HUES64 (cell line): ENCODE results near the gene SLC35F4.
"Not testable (repeated sequence)": the region's sequence is repeated elsewhere in the genome, so short reads cannot be mapped to it uniquely, and the experiment has no call there.

Experiments
- H3K27ac ChIP-seq: 2 replicates; pipeline ENCODE4 v1.7.0; 2013; ENCODE audit warnings: low read depth, low read length, inconsistent platforms
- H3K27me3 ChIP-seq: 2 replicates; pipeline ENCODE4 v1.6.1; 2013; ENCODE audit warnings: mild to moderate bottlenecking, low read length; ENCODE audit not compliant: insufficient read depth
- H3K36me3 ChIP-seq: 2 replicates; pipeline ENCODE4 v1.6.1; 2013; ENCODE audit warnings: mild to moderate bottlenecking, low read length; ENCODE audit not compliant: insufficient read depth
- H3K4me1 ChIP-seq: 2 replicates; pipeline ENCODE4 v1.6.1; 2013; ENCODE audit warnings: mild to moderate bottlenecking, low read length, moderate library complexity; ENCODE audit not compliant: insufficient read depth
- H3K4me3 ChIP-seq: 2 replicates; pipeline ENCODE4 v1.5.1; 2013; ENCODE audit warnings: mild to moderate bottlenecking, low read length, moderate library complexity
- H3K9ac ChIP-seq: 2 replicates; pipeline ENCODE4 v1.6.1; 2013; ENCODE audit warnings: mild to moderate bottlenecking, low read depth, low read length
- H3K9me3 ChIP-seq: 2 replicates; pipeline ENCODE4 v1.6.1; 2013; ENCODE audit warnings: low read depth, low read length; ENCODE audit not compliant: insufficient read depth
- WGBS: fragments of 150-250, 120-280 bp; methylation state at CpG from one replicate; pipeline ENCODE4 v1.1.7; 2013; ENCODE audit warnings: missing lambda C conversion rate; 5-methylcytosine and 5-hydroxymethylcytosine counted together

The SLC35F4 gene

GRCh38 chr14:57797160-57797559 is 68.7 kb downstream of the SLC35F4 start:
- no peaks in the 10 kb centered on the region; the same call in 1 of the 2 replicates for H3K9me3 ChIP-seq
- no peak overlapping the region for H3K27ac ChIP-seq
- H3K4me3 ChIP-seq = no peak overlapping the region
- no peak overlapping the region for H3K9ac ChIP-seq
- H3K27me3 ChIP-seq = no peaks in the 10 kb centered on the region
- 100% methylated on average over 2 of the region's 2 CpGs for WGBS
- no peaks in the 10 kb centered on the region for H3K4me1 ChIP-seq
- H3K36me3 ChIP-seq = no peaks in the 10 kb centered on the region

- no peaks in the 10 kb centered on the region for H3K27me3 ChIP-seq
- no peaks in the 10 kb centered on the region for H3K4me1 ChIP-seq
- no peaks in the 10 kb centered on the region; the same call in 1 of the 2 replicates for H3K9me3 ChIP-seq
- no peak overlapping the region for H3K4me3 ChIP-seq
- H3K27ac ChIP-seq = no peak overlapping the region
- no peaks in the 10 kb centered on the region for H3K36me3 ChIP-seq
- no peak overlapping the region for H3K9ac ChIP-seq
These were observed 69.3 kb downstream of the SLC35F4 start for GRCh38 chr14:57796556-57796955.

DNA sequence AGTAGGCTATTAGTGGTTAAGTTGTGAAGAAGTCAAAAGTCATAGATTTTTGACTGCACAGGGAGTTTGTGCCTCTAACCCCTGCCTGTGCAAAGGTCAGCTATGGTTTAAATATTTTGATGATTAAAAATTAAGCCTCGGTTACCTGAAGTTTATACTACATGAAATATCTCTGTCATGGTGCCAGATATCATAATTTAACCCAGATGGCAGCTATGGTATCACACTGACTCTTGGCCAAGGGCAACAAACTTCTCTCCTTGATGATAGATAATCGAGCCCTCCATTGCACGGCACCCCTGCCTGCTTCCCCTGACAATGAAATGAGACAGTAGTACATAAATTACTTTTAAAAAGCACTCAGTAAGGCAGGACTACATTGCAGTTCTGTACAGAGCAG is 80.8 kb downstream of the SLC35F4 start:
- H3K4me3 ChIP-seq = no peak overlapping the region
- H3K27ac ChIP-seq = no peak overlapping the region
- no peaks in the 10 kb centered on the region for H3K4me1 ChIP-seq
- no peaks in the 10 kb centered on the region for H3K27me3 ChIP-seq
- H3K9me3 ChIP-seq = no peaks in the 10 kb centered on the region; the same call in 1 of the 2 replicates
- H3K9ac ChIP-seq = no peak overlapping the region
- H3K36me3 ChIP-seq = no peaks in the 10 kb centered on the region
- 96% methylated on average over 3 of the region's 3 CpGs for WGBS

DNA sequence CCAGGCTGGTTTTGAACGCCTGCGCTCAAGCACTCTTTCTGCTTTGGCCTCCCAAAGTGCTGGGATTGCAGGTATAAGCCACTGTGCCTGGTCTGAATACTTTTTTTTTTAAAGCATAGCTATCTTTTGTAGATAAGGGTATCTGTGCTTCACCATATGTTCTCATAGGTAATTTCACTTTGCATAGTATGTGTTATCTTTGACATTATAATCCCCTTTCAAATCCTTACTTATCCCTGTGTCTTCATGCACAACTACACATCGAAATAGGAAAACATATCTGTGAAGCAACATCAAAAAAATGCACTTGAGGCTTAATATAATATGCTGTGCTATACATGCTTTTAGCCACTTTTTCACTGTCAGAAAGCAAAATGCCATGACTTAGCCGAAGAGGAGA is 94.1 kb downstream of the SLC35F4 start:
- Histone ChIP-seq H3K36me3 (no peaks in the 10 kb centered on the region), H3K9me3 (no peaks in the 10 kb centered on the region), H3K27ac (no peak overlapping the region), H3K4me3 (no peak overlapping the region), H3K27me3 (no peaks in the 10 kb centered on the region), H3K9ac (no peak overlapping the region), H3K4me1 (no peaks in the 10 kb centered on the region)
- WGBS = 97% methylated on average over 4 of the region's 4 CpGs

GRCh38 chr14:57769863-57770523 is 95.9 kb downstream of the SLC35F4 start:
- H3K9ac ChIP-seq = no peak overlapping the region
- H3K27ac ChIP-seq = no peak overlapping the region
- H3K4me1 ChIP-seq = no peaks in the 10 kb centered on the region
- H3K27me3 ChIP-seq = no peaks in the 10 kb centered on the region
- 94% methylated on average over 5 of the region's 5 CpGs for WGBS
- H3K4me3 ChIP-seq = no peak overlapping the region
- H3K36me3 ChIP-seq = no peaks in the 10 kb centered on the region
- no peaks in the 10 kb centered on the region for H3K9me3 ChIP-seq

- 78% methylated on average over 1 of the region's 2 CpGs for WGBS
- Histone ChIP-seq H3K4me3 (no peak overlapping the region), H3K4me1 (peaks cover 9% of the 10 kb centered on the region; the same call in 1 of the 2 replicates), H3K27me3 (no peaks in the 10 kb centered on the region), H3K9me3 (no peaks in the 10 kb centered on the region), H3K36me3 (no peaks in the 10 kb centered on the region), H3K27ac (no peak overlapping the region), H3K9ac (no peak overlapping the region)
These were observed 104.1 kb downstream of the SLC35F4 start for GRCh38 chr14:57761800-57762199.

- Histone ChIP-seq H3K9me3 (no peaks in the 10 kb centered on the region), H3K4me3 (no peak overlapping the region), H3K36me3 (no peaks in the 10 kb centered on the region), H3K27ac (no peak overlapping the region), H3K9ac (no peak overlapping the region), H3K4me1 (peaks cover 9% of the 10 kb centered on the region; the same call in 1 of the 2 replicates), H3K27me3 (no peaks in the 10 kb centered on the region)
- WGBS = 95% methylated on average over 2 of the region's 2 CpGs
These were observed 105.0 kb downstream of the SLC35F4 start for GRCh38 chr14:57760896-57761295.

DNA sequence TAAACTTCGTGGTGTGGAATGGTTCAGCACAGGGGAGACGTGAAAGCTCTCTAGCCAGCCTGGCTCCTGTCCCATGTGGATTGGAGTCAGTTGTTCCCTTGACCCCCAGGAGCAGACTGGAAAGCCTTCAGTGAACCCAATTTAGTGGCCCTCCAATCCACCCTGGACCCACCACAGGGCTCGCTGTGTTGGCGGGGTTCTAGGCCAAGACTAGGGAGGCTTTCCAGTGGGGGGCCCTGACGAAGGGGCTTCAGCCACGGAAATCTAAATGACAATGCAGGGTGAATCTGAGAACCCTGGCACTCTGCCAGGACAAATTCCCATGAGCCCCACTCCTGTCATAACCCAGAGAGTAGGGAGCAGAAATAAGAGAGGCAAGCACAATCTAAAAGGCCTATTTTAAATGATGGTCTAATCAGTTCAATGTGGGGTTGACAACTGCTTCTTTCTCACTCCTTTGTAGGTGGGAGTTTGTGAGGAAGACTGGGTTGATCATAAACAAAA is 110.8 kb downstream of the SLC35F4 start:
- Histone ChIP-seq H3K9me3 (no peaks in the 10 kb centered on the region), H3K27ac (no peak overlapping the region), H3K4me1 (peaks cover 5% of the 10 kb centered on the region; the same call in 1 of the 2 replicates), H3K27me3 (no peaks in the 10 kb centered on the region), H3K36me3 (no peaks in the 10 kb centered on the region), H3K4me3 (no peak overlapping the region), H3K9ac (no peak overlapping the region; the same call in 1 of the 2 replicates)
- 72% methylated on average over 6 of the region's 6 CpGs for WGBS

DNA sequence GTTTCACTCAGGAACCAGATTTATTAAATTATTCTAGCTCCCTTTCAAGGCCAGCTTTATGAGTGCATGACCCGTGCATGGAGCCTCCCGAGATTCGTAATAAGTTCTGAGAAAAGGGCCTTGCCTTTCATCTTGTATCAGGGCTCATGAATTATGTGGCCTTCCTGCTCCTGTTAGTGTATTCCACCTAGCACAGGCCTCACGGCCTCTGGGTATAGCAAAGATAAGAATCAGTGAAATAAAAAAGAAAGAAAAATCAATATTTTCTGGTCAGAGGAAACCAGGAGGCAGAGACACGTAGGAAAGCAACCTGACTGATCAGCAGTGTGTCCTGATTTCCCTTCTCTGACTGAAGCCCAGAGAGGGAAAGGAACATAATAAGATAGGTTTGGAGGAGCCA is 111.4 kb downstream of the SLC35F4 start:
- Histone ChIP-seq H3K4me1 (peaks cover 5% of the 10 kb centered on the region; the same call in 1 of the 2 replicates), H3K27ac (no peak overlapping the region), H3K4me3 (no peak overlapping the region), H3K27me3 (no peaks in the 10 kb centered on the region), H3K36me3 (no peaks in the 10 kb centered on the region), H3K9me3 (no peaks in the 10 kb centered on the region), H3K9ac (no peak overlapping the region)
- WGBS = 92% methylated on average over 5 of the region's 5 CpGs

GRCh38 chr14:57753821-57754220 is 112.1 kb downstream of the SLC35F4 start:
- Histone ChIP-seq H3K36me3 (no peaks in the 10 kb centered on the region), H3K4me3 (no peak overlapping the region), H3K4me1 (peaks cover 5% of the 10 kb centered on the region; the same call in 1 of the 2 replicates), H3K9ac (no peak overlapping the region), H3K9me3 (no peaks in the 10 kb centered on the region), H3K27me3 (no peaks in the 10 kb centered on the region), H3K27ac (no peak overlapping the region)
- WGBS = 95% methylated on average over 4 of the region's 4 CpGs

- H3K27ac ChIP-seq, H3K9me3 ChIP-seq, H3K9ac ChIP-seq, H3K36me3 ChIP-seq, H3K27me3 ChIP-seq, H3K4me1 ChIP-seq, H3K4me3 ChIP-seq: not testable (repeated sequence)
- WGBS = 90% methylated on average over 9 of the region's 11 CpGs
These were observed 113.7 kb downstream of the SLC35F4 start for GRCh38 chr14:57752142-57752695.
